ENCODE measurements around the gene ERGIC2. TPM values are rescaled to one million over a fixed set of nuclear protein-coding genes. Genes with fewer than 3 reads are reported as not detected.

ERGIC2 gene
- total RNA-seq, 2 donors from 2014 or later: 27.9 to 56.8 TPM

DNA sequence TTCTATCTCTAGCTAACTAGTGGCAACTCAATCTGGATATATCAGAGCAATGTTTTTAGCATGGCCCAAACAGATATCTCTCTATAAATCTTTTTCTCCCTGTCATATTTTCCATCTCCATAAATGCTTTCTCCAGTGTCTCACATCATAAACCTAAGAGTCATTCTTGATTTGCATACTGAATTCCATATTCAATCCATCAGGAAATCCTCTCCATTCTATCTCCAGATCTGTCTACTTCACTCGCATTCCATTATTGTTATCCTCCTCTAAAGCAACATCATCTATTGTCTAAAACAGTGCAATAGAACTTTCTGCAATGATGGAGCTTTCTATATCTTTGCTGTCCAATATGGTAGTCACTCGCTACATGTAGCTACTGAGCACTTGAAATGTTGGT is 45.5 kb upstream of the ERGIC2 start:
- intact Hi-C loops (cut with DNase I): no loop called here
- Histone ChIP-seq H3K9me3 (no peaks in the 10 kb centered on the region), H3K4me1 (replicated peaks) (no peaks in the 10 kb centered on the region), H3K27ac (peak overlapping the region in 1 of 2 donors; percentile 68), H3K36me3 (no peaks in the 10 kb centered on the region), H3K4me3 (no peak overlapping the region), H3K27me3 (replicated peaks; ENCODE audit: insufficient read depth) (no peaks in the 10 kb centered on the region)
- 89% methylated on average over 2 of the region's 2 CpGs for WGBS
- DNase-seq (ENCODE audit: low spot score): no peak
- TF ChIP-seq POLR2AphosphoS5 (IDR thresholded peaks at IDR 0.05) (no peak), POLR2A (IDR thresholded peaks at IDR 0.05) (no peak), CTCF (IDR thresholded peaks at IDR 0.05) (no peak)

DNA sequence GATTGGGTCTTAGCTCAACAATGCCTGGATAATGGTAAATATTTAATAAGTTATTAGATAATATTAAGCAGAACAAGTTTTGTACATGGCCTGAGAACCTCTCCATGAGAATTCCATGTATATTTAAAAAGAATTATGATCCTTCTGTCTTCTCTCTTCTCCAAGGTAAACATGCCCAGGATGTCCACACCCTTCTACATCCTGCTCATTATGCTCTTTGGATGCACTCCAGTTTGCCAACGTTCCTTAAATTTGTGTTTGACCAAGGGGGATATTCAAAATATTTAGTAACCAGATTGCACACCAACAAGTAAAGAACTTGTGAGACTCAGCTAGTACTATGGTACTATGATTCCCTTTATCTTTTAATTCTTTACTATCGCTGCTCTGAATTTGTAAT is 44.8 kb upstream of the ERGIC2 start:
- 54% methylated on average over 2 of the region's 2 CpGs for WGBS
- Histone ChIP-seq H3K4me3 (no peak overlapping the region), H3K4me1 (replicated peaks) (no peaks in the 10 kb centered on the region), H3K36me3 (no peaks in the 10 kb centered on the region), H3K27ac (peak overlapping the region; percentile 66 to 68), H3K27me3 (replicated peaks; ENCODE audit: insufficient read depth) (no peaks in the 10 kb centered on the region), H3K9me3 (no peaks in the 10 kb centered on the region)
- peak; percentile 28 for DNase-seq (ENCODE audit: low spot score)
- no peak for TF ChIP-seq CTCF (IDR thresholded peaks at IDR 0.05)
- no peak for TF ChIP-seq POLR2A (IDR thresholded peaks at IDR 0.05)
- TF ChIP-seq POLR2AphosphoS5 (IDR thresholded peaks at IDR 0.05): peak; percentile 15
- intact Hi-C loops (cut with DNase I): no loop called here

- H3K36me3 ChIP-seq: no peaks in the 10 kb centered on the region
- H3K27ac ChIP-seq: no peak overlapping the region
- intact Hi-C loops (cut with DNase I): no loop called here
- H3K4me1 ChIP-seq (replicated peaks): no peaks in the 10 kb centered on the region
- DNase-seq (ENCODE audit: low spot score): no peak
- no peaks in the 10 kb centered on the region for H3K27me3 ChIP-seq (replicated peaks; ENCODE audit: insufficient read depth)
- no peaks in the 10 kb centered on the region for H3K9me3 ChIP-seq
- TF ChIP-seq CTCF (IDR thresholded peaks at IDR 0.05) (no peak), POLR2A (IDR thresholded peaks at IDR 0.05) (no peak), POLR2AphosphoS5 (IDR thresholded peaks at IDR 0.05) (no peak)
- H3K4me3 ChIP-seq: no peak overlapping the region
Measured at GRCh38 chr12:29416748-29417147, 35.8 kb upstream of the ERGIC2 start.

DNA sequence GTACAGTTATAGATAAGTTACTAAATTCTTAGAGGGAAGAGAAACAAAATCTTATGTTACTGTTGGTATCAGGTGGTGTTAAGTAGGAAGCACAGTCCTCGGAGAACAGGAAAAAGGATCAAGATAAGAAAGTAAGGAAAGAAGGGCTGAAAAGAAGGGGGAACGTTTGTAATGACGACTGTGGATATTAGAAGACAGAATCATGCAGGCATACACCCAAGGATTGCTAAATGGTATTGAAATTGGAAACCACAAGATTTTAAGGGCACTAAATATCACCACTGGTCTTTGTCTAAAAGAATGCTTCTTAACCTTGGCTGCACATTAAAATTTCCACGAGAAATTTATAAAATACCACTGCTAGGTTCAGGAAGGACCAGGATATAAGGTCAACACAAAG is 34.1 kb upstream of the ERGIC2 start:
- 31% methylated on average over 4 of the region's 4 CpGs for WGBS
- intact Hi-C loops (cut with DNase I): no loop called here

More for the DNA sequence above, 34.1 kb upstream of the ERGIC2 start:
- DNase-seq (ENCODE audit: low spot score): no peak
- Histone ChIP-seq H3K36me3 (no peaks in the 10 kb centered on the region), H3K27ac (no peak overlapping the region), H3K9me3 (no peaks in the 10 kb centered on the region), H3K27me3 (replicated peaks; ENCODE audit: insufficient read depth) (no peaks in the 10 kb centered on the region), H3K4me3 (no peak overlapping the region), H3K4me1 (replicated peaks) (no peaks in the 10 kb centered on the region)
- TF ChIP-seq CTCF (IDR thresholded peaks at IDR 0.05): no peak
- no peak for TF ChIP-seq POLR2AphosphoS5 (IDR thresholded peaks at IDR 0.05)
- TF ChIP-seq POLR2A (IDR thresholded peaks at IDR 0.05): no peak
